NCI-H510A treated with DMSO at 0.1 percent for 48 hours (cell line): ENCODE measurements around the gene NHEJ1.

ENCODE experiments used
- DNase-seq: peaks from one replicate; lab custom pipeline; 2025; lab: John Stamatoyannopoulos, UW

NHEJ1 gene

DNA sequence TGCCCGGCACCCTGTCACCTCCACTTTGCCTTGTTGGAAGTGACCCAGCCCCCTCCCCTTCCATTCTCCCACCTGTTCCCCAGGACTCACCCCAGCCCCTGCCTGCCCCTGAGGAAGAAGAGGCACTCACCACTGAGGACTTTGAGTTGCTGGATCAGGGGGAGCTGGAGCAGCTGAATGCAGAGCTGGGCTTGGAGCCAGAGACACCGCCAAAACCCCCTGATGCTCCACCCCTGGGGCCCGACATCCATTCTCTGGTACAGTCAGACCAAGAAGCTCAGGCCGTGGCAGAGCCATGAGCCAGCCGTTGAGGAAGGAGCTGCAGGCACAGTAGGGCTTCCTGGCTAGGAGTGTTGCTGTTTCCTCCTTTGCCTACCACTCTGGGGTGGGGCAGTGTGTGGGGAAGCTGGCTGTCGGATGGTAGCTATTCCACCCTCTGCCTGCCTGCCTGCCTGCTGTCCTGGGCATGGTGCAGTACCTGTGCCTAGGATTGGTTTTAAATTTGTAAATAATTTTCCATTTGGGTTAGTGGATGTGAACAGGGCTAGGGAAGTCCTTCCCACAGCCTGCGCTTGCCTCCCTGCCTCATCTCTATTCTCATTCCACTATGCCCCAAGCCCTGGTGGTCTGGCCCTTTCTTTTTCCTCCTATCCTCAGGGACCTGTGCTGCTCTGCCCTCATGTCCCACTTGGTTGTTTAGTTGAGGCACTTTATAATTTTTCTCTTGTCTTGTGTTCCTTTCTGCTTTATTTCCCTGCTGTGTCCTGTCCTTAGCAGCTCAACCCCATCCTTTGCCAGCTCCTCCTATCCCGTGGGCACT lies 21.9 kb upstream of the NHEJ1 start:
- DNase-seq, result no peak

DNA sequence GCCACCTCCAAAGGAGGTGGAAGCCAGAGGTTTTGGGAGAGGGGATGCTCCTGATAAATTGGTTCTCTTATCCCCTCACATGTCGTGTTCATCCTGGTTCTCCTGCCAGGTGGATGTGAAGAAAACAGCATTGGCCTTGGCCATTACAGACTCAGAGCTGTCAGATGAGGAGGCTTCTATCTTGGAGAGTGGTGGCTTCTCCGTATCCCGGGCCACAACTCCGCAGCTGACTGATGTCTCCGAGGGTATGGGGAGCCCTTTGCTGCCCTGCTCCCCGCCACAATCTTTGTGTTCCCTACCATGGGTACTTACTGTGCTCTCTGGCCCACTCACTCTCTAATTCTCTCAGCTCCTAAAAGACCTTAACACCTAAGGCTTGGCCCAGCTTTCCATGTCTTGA lies 20.9 kb upstream of the NHEJ1 start:
- DNase-seq, result no peak

DNA sequence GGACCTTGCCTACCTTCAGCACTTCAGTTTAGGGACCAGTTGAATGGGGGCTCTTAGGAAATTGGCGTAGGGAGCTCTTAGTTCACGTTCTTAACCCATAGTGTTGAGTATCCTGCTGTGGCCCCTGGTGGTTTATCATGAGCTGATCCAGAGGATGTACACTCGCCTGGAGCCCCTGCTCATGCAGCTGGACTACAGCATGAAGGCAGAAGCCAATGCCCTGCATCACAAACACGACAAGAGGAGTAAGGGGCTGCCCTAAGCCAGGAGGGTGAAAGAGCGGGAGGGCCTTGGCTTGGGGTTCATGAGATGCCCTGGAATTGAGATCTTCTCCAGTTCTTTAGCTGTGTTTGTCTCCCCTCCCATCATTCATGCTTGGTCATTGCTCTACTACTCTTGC lies 20.3 kb upstream of the NHEJ1 start:
- DNase-seq, result no peak

DNA sequence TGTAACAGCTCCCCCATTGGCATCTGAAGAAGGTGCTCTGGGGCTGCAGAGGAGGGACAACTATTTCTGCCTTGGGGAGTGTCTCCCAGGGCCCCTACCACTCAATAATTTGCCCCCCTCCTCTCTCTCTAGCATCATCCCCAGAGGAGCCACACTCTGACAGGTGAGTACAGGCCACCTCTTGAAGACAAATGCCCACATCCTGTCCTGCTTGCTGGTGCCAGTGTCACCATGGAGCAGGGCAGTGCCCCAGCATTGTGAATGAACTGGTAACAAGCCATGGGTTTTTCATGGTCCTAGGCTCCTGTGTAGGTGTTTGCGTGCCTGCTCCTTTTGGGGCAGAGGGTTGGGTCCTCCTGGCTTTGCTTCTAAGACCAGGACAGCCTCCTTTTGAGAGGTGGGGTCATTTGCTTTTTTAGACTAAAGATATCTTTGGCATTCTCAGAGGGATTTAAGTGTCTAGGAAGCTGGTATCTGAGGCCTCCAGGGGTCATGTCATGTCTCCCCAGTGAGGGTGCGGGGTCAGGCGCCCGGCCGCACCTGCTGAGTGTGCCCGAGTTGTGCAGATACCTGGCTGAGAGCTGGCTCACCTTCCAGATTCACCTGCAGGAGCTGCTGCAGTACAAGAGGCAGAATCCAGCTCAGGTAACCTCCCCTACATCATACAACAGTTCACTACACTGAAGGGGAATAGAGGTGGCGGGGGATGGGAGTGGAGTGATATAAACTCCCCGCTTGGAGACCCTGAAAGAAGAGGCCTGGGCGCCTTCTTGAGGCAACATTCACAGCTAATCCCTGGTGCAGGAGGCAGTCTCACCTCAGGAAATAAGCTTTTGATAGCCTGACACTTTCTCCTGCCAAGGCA lies 19.2 kb upstream of the NHEJ1 start:
- DNase-seq, result no peak

DNA sequence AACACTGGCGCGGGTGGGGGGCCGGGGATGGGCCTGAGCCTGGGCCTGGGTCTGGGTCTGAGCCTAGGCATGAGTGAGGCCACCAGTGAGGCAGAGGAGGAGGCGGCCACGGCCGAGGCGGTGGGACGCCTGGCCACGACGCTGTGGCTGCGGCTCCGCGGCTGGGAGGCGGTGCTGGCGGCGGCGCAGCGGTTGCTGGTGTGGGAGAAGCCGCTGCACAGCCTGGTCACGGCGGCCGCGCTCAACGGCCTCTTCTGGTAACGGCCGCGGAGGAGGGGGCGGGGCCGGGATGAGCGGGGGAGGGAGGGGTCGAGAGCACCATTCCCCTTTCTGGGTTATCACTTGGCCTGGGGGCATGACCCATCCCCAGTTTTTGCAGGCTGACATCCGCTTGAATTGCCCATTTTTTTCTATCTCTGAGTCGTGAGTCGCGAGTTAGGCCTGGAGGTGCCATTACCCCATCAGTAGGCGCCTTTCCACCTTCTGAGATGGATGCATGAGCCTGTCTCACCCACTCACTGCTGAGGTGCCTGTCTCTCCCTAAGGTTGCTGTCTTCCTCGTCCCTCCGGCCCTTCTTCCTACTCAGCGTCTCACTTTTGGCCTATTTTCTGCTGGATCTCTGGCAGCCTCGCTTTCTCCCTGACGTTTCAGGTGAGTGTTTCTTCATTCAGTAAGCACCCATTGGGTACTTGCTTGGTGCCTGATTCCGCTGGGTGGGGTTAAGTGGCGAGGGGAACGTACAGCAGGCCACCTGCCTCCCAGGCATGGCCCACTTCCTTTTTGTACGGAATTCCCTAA lies 18.0 kb upstream of the NHEJ1 start:
- peak; percentile 18 for DNase-seq

DNA sequence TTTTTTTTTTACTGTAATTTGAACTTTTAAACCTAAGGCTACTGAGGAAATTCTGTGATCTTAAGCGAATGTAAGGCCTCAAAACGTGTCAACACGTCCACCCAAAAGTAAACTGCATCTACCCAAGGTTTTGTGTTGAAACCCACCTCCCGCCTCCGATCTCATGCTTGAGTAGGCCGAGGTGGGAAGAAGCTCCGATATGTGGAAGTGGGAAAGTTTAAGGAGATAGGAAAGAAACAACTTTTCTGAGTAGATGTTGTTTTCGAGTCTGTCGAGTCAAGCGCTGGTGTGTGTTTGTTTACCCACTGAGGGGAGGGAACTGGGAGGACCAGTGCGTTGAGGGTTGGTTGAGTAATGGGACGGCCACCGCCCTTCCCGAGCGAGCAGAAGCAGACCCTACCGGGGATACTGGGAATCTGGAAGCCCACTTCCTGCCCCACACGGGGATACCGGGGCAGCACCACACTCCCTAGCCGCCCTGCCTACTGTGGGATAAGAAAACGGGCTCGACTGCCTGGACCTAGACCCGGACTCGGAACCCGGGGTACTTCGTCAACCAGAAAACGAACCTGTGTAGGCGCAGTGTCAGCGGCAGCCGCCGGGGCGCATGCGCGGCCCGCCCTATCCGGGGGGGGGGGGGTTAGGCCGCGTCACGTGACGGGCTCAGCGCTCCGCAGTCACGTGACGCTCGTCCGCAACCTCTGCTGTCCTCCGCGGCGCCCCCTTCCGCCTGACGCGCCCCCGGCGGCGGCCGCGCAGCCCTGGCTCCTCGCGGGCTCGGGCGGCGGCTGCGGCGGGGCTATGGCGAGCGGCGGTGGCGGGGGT lies 17.1 kb upstream of the NHEJ1 start, which contains the start of gene RETREG2:
Gene RETREG2, plus strand, starts transcription at position 724 of the 825 bp plus-strand sequence. Its CDS starts 78 bp downstream, at position 802.
- peak; percentile 91 for DNase-seq

DNA sequence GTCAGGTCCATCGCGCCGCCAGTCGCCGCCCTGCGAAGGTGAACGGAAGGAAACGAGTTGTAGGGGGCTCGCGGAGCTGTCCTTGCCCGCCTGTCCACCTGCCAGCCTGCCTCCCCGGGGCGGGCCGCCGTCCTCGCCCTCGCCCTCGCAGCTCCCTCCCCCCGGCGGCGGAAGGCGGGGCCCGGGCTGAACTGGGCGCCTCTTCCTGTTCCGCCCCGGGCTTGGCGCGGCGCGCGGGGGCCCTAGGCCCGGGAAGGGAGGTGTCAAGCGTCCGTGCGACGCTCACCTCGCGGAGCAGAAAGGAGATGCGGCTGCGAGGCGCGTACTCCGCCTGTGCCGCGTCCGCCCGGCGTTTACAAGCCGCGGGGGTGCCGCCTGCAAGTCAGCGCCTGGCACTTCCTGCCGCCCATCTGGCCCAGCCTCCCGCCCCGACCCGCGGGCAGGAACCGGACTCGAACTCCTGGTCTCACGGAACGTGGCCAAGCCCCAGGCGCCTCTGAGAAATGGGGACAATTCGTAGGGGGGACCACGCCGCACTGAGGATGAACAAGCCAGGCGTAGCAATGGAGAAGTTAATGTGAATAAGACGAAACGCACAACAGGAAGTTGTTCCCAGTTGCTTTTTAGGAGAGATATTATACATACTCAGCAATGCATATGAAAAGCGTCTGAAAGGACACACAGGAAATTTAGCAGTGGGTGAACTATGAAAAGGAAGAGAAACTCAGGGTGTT lies 16.4 kb upstream of the NHEJ1 start, which contains the start of gene CNPPD1:
Gene CNPPD1, minus strand, starts transcription at position 108 of the 734 bp plus-strand sequence. Its CDS starts 97 bp downstream, at position 11.
- peak; percentile 86 for DNase-seq

DNA sequence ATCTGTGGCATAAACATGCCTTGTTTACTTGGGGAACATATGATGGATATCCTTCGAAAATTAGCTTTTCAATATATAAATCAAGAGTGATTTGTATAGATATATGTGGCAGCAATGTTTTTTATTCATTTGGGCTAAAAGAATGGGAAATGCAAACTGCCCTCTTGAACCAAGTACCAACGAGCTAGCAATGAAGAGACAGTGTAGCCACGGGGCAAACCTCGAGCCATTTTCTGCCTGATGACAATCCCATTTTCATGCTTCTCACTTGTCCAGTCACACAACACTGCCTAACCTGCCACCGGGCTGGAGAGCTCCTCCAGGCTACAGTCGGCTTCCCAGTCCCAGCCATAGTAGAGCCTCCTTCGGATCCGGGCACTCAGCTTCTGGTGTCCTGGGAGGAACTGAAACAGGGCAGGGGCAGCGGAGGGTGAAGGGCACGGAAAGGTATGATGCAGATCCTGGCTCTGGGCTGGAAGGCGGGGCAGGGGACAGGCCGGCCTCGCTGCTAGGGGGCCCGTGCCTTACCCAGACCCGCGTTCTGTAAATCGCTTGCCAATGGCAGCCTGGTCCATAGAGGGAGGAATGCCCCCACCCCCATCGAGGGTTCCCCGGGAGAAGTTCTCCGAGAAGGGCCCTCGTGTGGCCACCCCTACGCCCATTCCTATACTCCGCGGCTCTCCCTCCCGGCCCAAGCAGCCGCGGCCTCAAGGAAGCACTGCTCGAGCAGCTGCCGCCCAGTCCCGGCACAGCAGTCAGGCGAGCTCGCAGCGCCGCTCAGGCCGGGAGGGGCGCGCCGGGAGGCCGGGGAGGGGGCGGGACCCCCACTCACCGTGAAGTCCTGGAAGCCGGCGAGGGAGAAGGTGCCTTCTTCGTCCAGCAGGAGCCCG lies 15.6 kb upstream of the NHEJ1 start:
- no peak for DNase-seq

DNA sequence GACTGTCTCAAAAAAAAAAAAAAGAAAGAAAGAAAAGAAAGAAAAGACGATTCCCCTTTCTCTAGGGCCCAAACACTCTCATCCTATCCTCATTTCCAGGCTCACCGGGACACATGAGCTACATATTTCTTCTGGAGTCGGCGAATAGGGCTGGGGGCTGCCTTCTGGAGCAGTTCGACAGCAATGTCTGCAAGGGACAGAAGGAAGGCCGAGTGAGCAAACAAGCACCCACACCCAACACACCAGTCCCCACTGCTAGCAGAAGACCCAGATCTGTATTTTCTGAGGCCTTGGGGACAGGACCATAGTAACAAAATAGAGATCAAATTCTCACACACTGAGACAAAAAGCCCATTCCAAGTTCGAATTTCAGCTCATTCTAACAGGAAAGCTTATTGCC lies 14.9 kb upstream of the NHEJ1 start:
- no peak for DNase-seq

DNA sequence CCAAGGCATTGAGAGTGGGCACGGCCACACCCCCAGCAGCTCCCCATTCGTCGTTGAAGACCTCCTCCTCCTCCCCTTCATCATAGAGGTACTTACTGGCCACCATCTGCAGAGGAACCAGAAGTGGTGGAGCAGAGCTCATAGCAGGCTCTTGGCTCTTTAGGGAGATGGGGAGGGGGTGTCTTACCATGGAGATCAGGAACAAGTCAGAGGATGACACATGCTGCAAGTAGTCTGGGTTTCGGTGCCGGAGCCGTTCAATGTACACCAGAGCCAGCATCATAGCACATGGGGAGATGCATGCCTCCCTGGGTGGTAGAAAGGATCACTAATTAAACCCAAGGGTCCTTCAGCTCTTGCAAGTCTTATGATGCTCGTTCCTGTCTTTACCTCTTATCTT lies 14.2 kb upstream of the NHEJ1 start:
- DNase-seq, result no peak

DNA sequence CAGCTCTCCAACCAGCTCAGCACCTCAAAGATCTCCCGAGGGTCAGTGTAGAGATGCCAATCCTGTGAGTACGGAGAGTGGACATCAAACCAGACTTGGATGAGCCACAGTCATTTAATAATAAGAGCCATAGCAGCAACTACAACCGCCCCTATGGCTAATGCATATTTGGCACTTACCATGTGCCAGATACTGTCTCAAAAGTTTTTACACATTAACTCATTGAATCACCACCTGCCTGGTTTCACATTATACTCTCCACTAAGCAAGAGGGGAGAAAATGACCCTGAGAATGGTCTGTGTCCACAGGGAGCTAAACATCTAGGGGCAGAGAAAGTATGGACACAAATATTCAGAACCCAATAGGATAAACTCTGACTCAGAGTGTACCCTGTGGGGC lies 13.5 kb upstream of the NHEJ1 start:
- no peak for DNase-seq

DNA sequence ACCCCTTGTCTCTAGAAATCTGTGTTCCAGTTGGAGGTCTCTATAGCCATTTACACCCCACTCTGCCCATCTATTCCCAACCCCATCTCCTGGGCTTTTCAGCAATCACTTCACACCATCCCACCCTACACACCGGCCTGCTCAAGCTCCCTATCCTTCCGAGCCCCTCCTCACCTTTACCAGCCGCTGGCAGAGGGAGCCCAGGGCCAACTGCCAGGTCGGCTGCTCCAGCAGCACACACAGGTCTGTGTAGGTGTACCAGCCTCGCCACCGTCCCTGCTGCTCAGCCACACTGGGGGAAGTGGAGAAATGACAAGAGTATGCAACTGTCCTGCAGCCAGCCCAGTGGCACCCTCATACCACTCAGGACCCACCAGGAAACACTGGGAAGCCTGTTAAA lies 12.6 kb upstream of the NHEJ1 start:
- DNase-seq, result no peak

DNA sequence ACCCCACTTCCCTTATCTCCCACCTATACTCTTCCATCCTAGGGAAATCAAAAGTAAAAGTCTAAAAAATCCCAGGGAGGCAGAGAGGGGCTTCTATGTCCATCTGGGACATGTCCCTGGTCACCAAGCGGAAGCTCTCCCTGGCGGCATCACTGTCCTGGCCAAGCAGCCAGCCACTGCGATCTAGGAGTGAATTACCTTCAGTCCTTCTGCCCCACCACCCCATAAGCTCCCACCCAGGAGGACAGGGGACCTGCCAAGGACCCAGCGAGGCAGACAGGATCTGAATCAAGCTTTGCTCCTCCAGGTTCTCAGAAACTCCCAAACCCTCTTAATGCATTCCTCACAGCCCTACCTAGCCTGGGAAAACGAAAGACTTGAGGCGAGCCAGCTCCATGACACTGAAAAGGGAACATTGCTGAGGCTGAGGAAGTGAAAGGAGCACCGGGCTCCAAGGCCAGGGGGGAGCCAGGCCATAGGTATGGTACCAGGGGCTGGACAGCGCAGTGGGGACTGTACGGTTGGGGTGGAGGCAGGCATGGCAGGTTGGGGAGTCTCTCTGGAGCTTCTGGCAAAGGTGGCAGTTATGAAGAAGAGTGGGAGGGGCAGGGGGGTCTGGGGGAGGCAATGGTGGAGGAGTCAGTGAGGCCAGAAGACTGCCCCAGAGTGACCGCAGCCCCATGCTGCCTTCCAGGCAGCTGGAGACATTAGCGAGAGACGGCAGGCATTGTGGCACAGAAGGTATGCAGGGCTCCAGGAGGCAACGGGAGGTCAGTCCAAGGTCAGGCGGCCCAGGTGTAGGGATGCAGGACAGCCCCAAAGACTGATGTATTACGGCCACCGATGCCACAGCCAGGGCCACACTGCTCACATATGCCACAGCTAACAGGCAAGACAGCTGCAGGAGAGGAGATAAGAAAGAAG lies 11.9 kb upstream of the NHEJ1 start:
- DNase-seq, result no peak

DNA sequence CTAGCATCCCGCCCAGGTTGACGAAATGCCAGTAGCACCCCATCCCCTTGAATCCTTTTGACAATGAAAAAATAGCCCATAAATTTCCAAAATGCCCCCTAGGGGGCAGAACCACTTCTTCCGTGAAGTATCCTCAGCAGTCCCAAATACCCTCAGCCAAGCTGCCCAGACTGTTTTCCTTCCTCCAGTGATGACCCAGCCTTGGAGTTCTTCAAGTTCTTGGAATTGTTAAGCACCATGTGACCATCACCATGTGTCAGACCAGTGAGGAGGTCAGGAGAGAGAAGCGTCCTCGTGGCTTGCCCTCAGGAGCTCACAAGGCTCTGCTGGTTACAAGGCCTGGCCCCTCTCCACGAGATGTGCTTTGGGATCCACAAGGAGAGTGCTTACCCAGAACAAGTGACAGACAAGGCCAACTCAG lies 10.6 kb upstream of the NHEJ1 start:
- peak; percentile 6 for DNase-seq

DNA sequence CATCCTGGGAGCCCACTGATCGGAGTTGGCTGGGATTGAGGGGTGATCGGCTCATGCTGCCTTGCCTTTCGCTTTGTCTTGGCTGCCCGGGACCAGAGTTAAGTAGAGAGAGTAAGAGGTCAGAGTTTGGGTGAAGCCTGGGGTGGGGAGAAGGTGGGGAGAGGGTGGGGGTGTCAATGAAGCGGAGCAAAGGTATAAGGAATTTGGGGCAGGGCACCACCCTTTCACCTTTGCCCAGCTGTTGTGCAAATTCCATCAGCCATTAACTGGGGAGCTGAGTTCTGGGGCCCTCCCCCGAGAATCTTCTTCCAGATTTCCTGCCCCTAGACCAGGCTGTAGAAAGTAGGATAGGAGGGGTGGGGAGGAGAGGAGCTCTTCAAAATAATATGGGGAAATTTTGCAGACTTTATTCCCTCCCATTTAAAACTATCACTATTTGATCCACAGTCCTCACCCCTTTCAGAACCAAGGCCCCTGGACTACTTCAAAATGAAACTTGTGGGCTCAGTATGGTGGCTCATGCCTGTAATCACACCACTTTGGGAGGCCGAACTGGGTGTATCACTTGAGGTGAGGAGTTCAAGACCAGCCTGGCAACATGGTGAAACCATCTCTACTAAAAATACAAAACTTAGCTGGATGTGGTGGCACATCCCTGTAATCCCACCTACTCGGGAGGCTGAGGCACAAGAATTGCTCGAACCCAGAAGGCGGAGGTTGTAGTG lies 9.5 kb upstream of the NHEJ1 start, which contains the start of gene SLC23A3:
Gene SLC23A3, minus strand, starts transcription at position 100 of the 725 bp plus-strand sequence. Its CDS starts 45 bp downstream, at position 55.
- DNase-seq, result no peak

DNA sequence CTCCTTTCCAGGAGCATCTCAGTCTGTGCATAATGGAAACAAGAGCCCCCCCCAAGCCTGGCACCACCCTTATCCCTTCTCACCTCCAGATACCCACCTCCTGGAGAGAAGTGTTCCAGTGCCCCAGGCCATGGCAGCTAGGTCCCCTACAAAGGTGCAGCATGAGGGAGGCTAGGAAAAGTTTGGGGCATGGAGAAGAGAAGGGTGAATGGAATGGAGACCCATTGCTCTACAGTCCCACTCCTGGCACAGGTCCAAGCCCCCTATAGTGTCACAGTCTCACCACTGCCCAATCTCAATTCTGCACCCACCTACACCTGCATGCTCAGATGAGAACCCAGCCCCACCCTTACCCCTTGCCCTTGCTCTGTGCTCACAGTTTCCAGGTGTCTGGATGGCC lies 8.3 kb upstream of the NHEJ1 start:
- DNase-seq, result no peak

DNA sequence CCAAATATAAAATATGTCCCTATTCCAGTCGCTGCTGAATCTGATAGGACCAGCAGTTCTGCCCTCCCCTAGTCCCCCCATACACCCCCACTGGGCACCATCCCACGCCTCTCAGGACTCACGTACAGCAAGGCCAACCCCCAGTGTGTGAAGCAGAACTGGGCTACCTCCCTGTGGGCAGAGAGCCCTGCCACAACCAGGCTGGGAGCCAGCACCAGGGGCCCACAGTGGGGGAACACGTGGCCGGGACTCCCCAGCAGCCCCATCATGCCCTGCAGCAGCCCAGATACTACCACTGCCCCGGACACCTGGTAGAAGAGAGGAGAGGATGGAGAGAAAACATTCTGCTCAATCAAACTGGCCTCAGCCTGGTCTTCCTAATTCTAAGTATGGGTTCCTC lies 7.9 kb upstream of the NHEJ1 start:
- no peak for DNase-seq

DNA sequence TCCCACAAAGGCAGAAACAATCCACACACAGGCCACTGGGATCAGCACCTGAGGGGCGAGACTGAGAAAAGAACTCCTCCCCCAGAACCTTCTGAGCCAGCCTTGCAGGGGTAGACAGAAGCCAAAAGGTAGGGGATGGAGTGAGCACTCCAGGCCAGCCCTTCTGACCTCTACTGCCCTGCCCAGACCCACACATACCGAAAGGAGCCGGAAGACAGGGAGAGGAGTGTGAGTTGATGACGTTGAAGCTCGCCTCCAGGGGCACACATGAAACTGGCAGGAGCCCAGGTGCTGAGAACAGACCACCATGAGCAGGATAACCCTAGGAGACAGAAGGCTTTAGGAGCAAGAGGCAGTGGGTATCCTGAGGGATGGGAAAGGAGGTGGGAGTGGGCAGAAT lies 7.4 kb upstream of the NHEJ1 start:
- no peak for DNase-seq
